Measurements from ENCODE around the gene DNAJB12. TPM values are rescaled to one million over a fixed set of nuclear protein-coding genes. Genes with fewer than 3 reads are reported as not detected.

DNAJB12 gene
- total and polyA plus RNA-seq, 10 of the 15 experiments (the other 5 are each of a cell fraction or from before 2014, with no cell fraction given), result 4.6 to 31.6 (median 18.8) TPM

DNA sequence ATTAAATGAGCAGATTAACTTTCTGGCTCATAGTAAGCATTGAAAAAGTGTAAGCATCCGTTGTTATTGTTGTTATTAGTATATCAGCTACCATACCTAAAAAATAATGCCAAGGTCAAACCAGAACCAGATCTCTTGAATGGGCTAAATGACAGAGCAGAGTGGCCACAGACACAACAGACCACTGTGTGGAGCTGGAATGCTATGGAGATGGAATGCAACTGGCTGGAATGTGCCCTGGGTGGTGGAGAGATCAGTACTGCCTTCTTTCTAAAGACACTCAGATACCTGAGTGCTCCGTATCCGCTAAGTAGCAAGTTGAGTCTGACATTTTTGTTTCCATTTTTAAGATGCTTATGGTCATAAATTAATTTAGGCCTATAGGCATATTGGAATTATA is 20.5 kb upstream of the DNAJB12 start:
- no peak for FAIRE-seq
- intact Hi-C loops (cut with micrococcal nuclease; ENCODE audit: unreplicated experiment), result no loop called here
- TF ChIP-seq, protein P1, sequence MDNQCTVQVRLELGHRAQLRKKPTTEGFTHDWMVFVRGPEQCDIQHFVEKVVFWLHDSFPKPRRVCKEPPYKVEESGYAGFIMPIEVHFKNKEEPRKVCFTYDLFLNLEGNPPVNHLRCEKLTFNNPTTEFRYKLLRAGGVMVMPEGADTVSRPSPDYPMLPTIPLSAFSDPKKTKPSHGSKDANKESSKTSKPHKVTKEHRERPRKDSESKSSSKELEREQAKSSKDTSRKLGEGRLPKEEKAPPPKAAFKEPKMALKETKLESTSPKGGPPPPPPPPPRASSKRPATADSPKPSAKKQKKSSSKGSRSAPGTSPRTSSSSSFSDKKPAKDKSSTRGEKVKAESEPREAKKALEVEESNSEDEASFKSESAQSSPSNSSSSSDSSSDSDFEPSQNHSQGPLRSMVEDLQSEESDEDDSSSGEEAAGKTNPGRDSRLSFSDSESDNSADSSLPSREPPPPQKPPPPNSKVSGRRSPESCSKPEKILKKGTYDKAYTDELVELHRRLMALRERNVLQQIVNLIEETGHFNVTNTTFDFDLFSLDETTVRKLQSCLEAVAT (IDR thresholded peaks at IDR 0.05), result no peak
- no peak for TF ChIP-seq MEF2A (IDR thresholded peaks at IDR 0.05; ENCODE audit: insufficient read depth, low read depth, low read length)
- TF ChIP-seq ZBED1 (IDR thresholded peaks at IDR 0.05; ENCODE audit: borderline replicate concordance), result no peak
- no peak for TF ChIP-seq NR2C1 (IDR thresholded peaks at IDR 0.05)
- no peak for TF ChIP-seq CBX5 (IDR thresholded peaks at IDR 0.05; ENCODE audit: low read depth)
- no peak for TF ChIP-seq EZH2 (IDR thresholded peaks at IDR 0.05; ENCODE audit: borderline replicate concordance, control insufficient read depth, low read depth, low read length)
- no peak for TF ChIP-seq MEF2B (IDR thresholded peaks at IDR 0.05; ENCODE audit: partially characterized antibody, poor library complexity, severe bottlenecking)
- no peak for TF ChIP-seq RB1 (IDR thresholded peaks at IDR 0.05; ENCODE audit: borderline replicate concordance)
- no peak for TF ChIP-seq ASH2L (IDR thresholded peaks at IDR 0.05; ENCODE audit: borderline replicate concordance, low read depth)
- no peak for TF ChIP-seq PAX5 (IDR thresholded peaks at IDR 0.05; ENCODE audit: borderline replicate concordance, low read depth, low read length)
- TF ChIP-seq, protein P2, sequence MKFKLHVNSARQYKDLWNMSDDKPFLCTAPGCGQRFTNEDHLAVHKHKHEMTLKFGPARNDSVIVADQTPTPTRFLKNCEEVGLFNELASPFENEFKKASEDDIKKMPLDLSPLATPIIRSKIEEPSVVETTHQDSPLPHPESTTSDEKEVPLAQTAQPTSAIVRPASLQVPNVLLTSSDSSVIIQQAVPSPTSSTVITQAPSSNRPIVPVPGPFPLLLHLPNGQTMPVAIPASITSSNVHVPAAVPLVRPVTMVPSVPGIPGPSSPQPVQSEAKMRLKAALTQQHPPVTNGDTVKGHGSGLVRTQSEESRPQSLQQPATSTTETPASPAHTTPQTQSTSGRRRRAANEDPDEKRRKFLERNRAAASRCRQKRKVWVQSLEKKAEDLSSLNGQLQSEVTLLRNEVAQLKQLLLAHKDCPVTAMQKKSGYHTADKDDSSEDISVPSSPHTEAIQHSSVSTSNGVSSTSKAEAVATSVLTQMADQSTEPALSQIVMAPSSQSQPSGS (IDR thresholded peaks at IDR 0.05; ENCODE audit: low read length), result no peak
- TF ChIP-seq, protein P3, sequence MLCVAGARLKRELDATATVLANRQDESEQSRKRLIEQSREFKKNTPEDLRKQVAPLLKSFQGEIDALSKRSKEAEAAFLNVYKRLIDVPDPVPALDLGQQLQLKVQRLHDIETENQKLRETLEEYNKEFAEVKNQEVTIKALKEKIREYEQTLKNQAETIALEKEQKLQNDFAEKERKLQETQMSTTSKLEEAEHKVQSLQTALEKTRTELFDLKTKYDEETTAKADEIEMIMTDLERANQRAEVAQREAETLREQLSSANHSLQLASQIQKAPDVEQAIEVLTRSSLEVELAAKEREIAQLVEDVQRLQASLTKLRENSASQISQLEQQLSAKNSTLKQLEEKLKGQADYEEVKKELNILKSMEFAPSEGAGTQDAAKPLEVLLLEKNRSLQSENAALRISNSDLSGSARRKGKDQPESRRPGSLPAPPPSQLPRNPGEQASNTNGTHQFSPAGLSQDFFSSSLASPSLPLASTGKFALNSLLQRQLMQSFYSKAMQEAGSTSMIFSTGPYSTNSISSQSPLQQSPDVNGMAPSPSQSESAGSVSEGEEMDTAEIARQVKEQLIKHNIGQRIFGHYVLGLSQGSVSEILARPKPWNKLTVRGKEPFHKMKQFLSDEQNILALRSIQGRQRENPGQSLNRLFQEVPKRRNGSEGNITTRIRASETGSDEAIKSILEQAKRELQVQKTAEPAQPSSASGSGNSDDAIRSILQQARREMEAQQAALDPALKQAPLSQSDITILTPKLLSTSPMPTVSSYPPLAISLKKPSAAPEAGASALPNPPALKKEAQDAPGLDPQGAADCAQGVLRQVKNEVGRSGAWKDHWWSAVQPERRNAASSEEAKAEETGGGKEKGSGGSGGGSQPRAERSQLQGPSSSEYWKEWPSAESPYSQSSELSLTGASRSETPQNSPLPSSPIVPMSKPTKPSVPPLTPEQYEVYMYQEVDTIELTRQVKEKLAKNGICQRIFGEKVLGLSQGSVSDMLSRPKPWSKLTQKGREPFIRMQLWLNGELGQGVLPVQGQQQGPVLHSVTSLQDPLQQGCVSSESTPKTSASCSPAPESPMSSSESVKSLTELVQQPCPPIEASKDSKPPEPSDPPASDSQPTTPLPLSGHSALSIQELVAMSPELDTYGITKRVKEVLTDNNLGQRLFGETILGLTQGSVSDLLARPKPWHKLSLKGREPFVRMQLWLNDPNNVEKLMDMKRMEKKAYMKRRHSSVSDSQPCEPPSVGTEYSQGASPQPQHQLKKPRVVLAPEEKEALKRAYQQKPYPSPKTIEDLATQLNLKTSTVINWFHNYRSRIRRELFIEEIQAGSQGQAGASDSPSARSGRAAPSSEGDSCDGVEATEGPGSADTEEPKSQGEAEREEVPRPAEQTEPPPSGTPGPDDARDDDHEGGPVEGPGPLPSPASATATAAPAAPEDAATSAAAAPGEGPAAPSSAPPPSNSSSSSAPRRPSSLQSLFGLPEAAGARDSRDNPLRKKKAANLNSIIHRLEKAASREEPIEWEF (IDR thresholded peaks at IDR 0.05; ENCODE audit: insufficient replicate concordance, low read depth, low read length), result no peak
- TF ChIP-seq RUNX3 (IDR thresholded peaks at IDR 0.05; ENCODE audit: low read length), result no peak
- no peak for TF ChIP-seq FOS (IDR thresholded peaks at IDR 0.05; ENCODE audit: borderline replicate concordance, extremely low read depth, insufficient read length)
- no peak for TF ChIP-seq IKZF1 (conservative IDR thresholded peaks at IDR 0.05)
- TF ChIP-seq SUPT20H (IDR thresholded peaks at IDR 0.05; ENCODE audit: borderline replicate concordance, control insufficient read depth, low read depth, low read length), result no peak

More for the DNA sequence above, 20.5 kb upstream of the DNAJB12 start:
- no TSS peak for BruUV-seq (replicated peaks)
- H3K79me2 ChIP-seq (ENCODE audit: control insufficient read depth, insufficient read depth, low read length), result no peaks in the 10 kb centered on the region
- no peaks in the 10 kb centered on the region for H3K4me1 ChIP-seq (ENCODE audit: control insufficient read depth, insufficient read depth, low read length)
- no peaks in the 10 kb centered on the region for H4K20me1 ChIP-seq (ENCODE audit: control insufficient read depth, insufficient read depth)
- no peaks in the 10 kb centered on the region for H3K36me3 ChIP-seq (ENCODE audit: control insufficient read depth in 2 of 2, insufficient read depth in 2 of 2, low read length in 1 of 2)
- RAD21 ChIA-PET (ENCODE audit: unreplicated experiment), result interaction anchor here (0.7 to 2.2 kb wide), 6 partner anchors 9 to 459 kb away, joined by 3 to 17 read pairs (median 3); no protein-coding TSS in a partner anchor
- H3K9me3 ChIP-seq (replicated peaks; ENCODE audit: control insufficient read depth, insufficient read depth, low read length), result no peaks in the 10 kb centered on the region
- in situ Hi-C loops (cut with MboI), result no loop called here
- POLR2A ChIA-PET, result interaction anchor here (0.6 to 0.7 kb wide), 3 partner anchors 151 to 658 kb away, joined by 3 to 5 read pairs (median 4); no protein-coding TSS in a partner anchor
- CTCF ChIA-PET, result interaction anchor here (0.6 to 3.6 kb wide), 7 partner anchors 11 to 459 kb away, joined by 3 to 20 read pairs (median 4); no protein-coding TSS in a partner anchor
- no peak for DNase-seq (ENCODE audit: low read depth, low spot score)
- 78% methylated on average over 3 of the region's 3 CpGs for WGBS (ENCODE audit: insufficient coverage, insufficient replicate concordance, low lambda C conversion rate, missing lambda C conversion rate)
- H3K4me2 ChIP-seq (ENCODE audit: control insufficient read depth, insufficient read depth), result no peak overlapping the region
- H3K9ac ChIP-seq (ENCODE audit: control insufficient read depth, insufficient read depth, low read length), result no peak overlapping the region
- no peaks in the 10 kb centered on the region for H3K27me3 ChIP-seq (replicated peaks in 1 of 2; ENCODE audit: control insufficient read depth in 2 of 2, insufficient read depth in 2 of 2, low read length in 1 of 2)
- H3K27ac ChIP-seq (ENCODE audit: control insufficient read depth, insufficient read depth), result no peak overlapping the region
- ATAC-seq, result no peak
- H2AFZ ChIP-seq (ENCODE audit: control insufficient read depth, low read depth, low read length), result no peak overlapping the region
- no peak overlapping the region for H3K4me3 ChIP-seq
- SMC1A ChIA-PET (ENCODE audit: uncharacterized antibody, unreplicated experiment), result interaction anchor here (1.4 to 1.9 kb wide), 2 partner anchors 11 to 497 kb away, joined by 3 to 7 read pairs; no protein-coding TSS in a partner anchor

Measured in GM12878 (cell line).